Caco-2 (cell line): ENCODE results near the gene PKMYT1. TPM values are rescaled to one million over a fixed set of nuclear protein-coding genes. Genes with fewer than 3 reads are reported as not detected.
A peak's percentile ranks its signal among the peaks of the same experiment; 100 is the strongest.

Experiments
- BruUV-seq: library from RNA; stranded (reverse); fragments of 400-500 nt; replicated peaks from 2 replicates; lab custom pipeline; 2021; lab: Mats Ljungman, UMichigan
- CTCF ChIA-PET: fragments of 300-600 bp; sonication (Branson Sonifier 250); formaldehyde crosslinking; loops from one replicate; lab custom pipeline; 2022; ENCODE audit warnings: antibody characterized with exemption; lab: Charles Lee
- POLR2A ChIA-PET: fragments of 300-600 bp; sonication (Branson Sonifier 250); formaldehyde crosslinking; loops from one replicate; lab custom pipeline; 2022; ENCODE audit warnings: antibody characterized with exemption; lab: Charles Lee
- DNase-seq, 2 experiments: peaks; one replicate each; pipeline versions ENCODE4 v3.0.0 to v3.0.0-alpha.2; 2020 to 2022
- H3K27me3 ChIP-seq: replicated peaks from 2 replicates; pipeline ENCODE4 v1.6.0; 2011; ENCODE audit warnings: low read length; ENCODE audit not compliant: control insufficient read depth, insufficient read depth
- H3K36me3 ChIP-seq: 2 replicates; pipeline ENCODE4 v1.5.1; 2011; ENCODE audit warnings: low read length; ENCODE audit not compliant: control insufficient read depth, insufficient read depth
- H3K4me1 ChIP-seq: fragments of 250-450 bp; sonication (Bioruptor Pico); 2 replicates; pipeline ENCODE4 v1.5.1; 2020; ENCODE audit warnings: mild to moderate bottlenecking
- H3K4me3 ChIP-seq: 2 replicates; pipeline ENCODE4 v1.5.1; 2011; ENCODE audit warnings: low read depth, mild to moderate bottlenecking, control low read depth, low read length
- H3K9me3 ChIP-seq: fragments of 250-450 bp; sonication (Bioruptor Pico); 2 replicates; pipeline ENCODE4 v1.5.1; 2020; ENCODE audit warnings: mild to moderate bottlenecking, moderate library complexity
- H3K27ac Mint-ChIP-seq: one replicate; pipeline ENCODE4 v1.8.0; 2022; ENCODE audit warnings: mixed read lengths; ENCODE audit not compliant: unreplicated experiment
- H3K27me3 Mint-ChIP-seq: one replicate; pipeline ENCODE4 v1.8.0; 2022; ENCODE audit warnings: mixed read lengths; ENCODE audit not compliant: insufficient read depth, unreplicated experiment
- H3K36me3 Mint-ChIP-seq: one replicate; pipeline ENCODE4 v1.8.0; 2022; ENCODE audit warnings: mild to moderate bottlenecking, mixed read lengths; ENCODE audit not compliant: insufficient read depth, unreplicated experiment
- H3K4me1 Mint-ChIP-seq: one replicate; pipeline ENCODE4 v1.8.0; 2022; ENCODE audit warnings: low read depth, mixed read lengths; ENCODE audit not compliant: unreplicated experiment
- H3K4me3 Mint-ChIP-seq: one replicate; pipeline ENCODE4 v1.8.0; 2022; ENCODE audit warnings: mild to moderate bottlenecking, moderate library complexity, mixed read lengths; ENCODE audit not compliant: unreplicated experiment
- H3K9me3 Mint-ChIP-seq: one replicate; pipeline ENCODE4 v1.8.0; 2022; ENCODE audit warnings: mixed read lengths; ENCODE audit not compliant: unreplicated experiment
- intact Hi-C: fragments of 100-400 bp; cut with micrococcal nuclease; formaldehyde crosslinking; loops from one replicate; pipeline ENCODE4 v1.10.0; 2022; ENCODE audit not compliant: unreplicated experiment
- total RNA-seq: library from RNA; stranded (reverse); gene quantifications from 2 replicates; pipeline ENCODE4 v1.2.3, GENCODE V29; 2022
- TF ChIP-seq, protein P1 (sequence below), 2 experiments: fragments of 200-600 bp in 1 of 2; IDR thresholded peaks; 1 replicate in 1 of 2; 2 replicates in 1 of 2; pipeline versions ENCODE4 v1.5.1 to v1.8.0; 2011 to 2022; ENCODE audit warnings: antibody characterized with exemption in 1 of 2, control low read depth in 1 of 2, inconsistent platforms in 1 of 2, low read depth in 1 of 2, low read length in 1 of 2, mild to moderate bottlenecking in 1 of 2, moderate library complexity in 1 of 2; ENCODE audit not compliant: insufficient read depth in 1 of 2, severe bottlenecking in 1 of 2, unreplicated experiment in 1 of 2

Gene PKMYT1
- total RNA-seq, 1 experiment from 2014 or later = 73.7 TPM

GRCh38 chr16:3020604-3021448 lies 40.6 kb upstream of the PKMYT1 start:
- H3K9me3 Mint-ChIP-seq = no peaks in the 10 kb centered on the region
- Histone ChIP-seq H3K36me3 (peaks cover 2% of the 10 kb centered on the region; the same call in 1 of the 2 replicates), H3K9me3 (no peaks in the 10 kb centered on the region), H3K4me3 (peak overlapping the region; percentile 52), H3K4me1 (peaks cover 41% of the 10 kb centered on the region), H3K27me3 (no peaks in the 10 kb centered on the region)
- H3K27me3 Mint-ChIP-seq = no peaks in the 10 kb centered on the region
- POLR2A ChIA-PET = interaction anchor here (0.6 to 5.8 kb wide), 7 partner anchors 11 to 115 kb away, joined by 3 to 83 read pairs (median 6); partner anchors contain the start of gene ZNF213
- H3K4me1 Mint-ChIP-seq = peaks cover 17% of the 10 kb centered on the region
- peak overlapping the region; percentile 72 for H3K4me3 Mint-ChIP-seq
- BruUV-seq = no TSS peak
- intact Hi-C loops = loop anchor here (1.0 kb wide), 2 partner anchors 11 to 17 kb away; no protein-coding TSS in a partner anchor
- peaks cover 59% of the 10 kb centered on the region for H3K36me3 Mint-ChIP-seq
- TF ChIP-seq, protein P1, sequence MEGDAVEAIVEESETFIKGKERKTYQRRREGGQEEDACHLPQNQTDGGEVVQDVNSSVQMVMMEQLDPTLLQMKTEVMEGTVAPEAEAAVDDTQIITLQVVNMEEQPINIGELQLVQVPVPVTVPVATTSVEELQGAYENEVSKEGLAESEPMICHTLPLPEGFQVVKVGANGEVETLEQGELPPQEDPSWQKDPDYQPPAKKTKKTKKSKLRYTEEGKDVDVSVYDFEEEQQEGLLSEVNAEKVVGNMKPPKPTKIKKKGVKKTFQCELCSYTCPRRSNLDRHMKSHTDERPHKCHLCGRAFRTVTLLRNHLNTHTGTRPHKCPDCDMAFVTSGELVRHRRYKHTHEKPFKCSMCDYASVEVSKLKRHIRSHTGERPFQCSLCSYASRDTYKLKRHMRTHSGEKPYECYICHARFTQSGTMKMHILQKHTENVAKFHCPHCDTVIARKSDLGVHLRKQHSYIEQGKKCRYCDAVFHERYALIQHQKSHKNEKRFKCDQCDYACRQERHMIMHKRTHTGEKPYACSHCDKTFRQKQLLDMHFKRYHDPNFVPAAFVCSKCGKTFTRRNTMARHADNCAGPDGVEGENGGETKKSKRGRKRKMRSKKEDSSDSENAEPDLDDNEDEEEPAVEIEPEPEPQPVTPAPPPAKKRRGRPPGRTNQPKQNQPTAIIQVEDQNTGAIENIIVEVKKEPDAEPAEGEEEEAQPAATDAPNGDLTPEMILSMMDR (IDR thresholded peaks at IDR 0.05; ENCODE audit: insufficient read depth in 1 of 2, low read depth in 1 of 2, low read length in 1 of 2, severe bottlenecking in 1 of 2, unreplicated experiment in 1 of 2) = no peak
- CTCF ChIA-PET = interaction anchor here (0.5 to 6.9 kb wide), 11 partner anchors 7 to 138 kb away, joined by 3 to 113 read pairs (median 4); partner anchors contain the start of gene BICDL2
- peak; percentile 83 to 89 for DNase-seq
- H3K27ac Mint-ChIP-seq = peak overlapping the region; percentile 89

DNA sequence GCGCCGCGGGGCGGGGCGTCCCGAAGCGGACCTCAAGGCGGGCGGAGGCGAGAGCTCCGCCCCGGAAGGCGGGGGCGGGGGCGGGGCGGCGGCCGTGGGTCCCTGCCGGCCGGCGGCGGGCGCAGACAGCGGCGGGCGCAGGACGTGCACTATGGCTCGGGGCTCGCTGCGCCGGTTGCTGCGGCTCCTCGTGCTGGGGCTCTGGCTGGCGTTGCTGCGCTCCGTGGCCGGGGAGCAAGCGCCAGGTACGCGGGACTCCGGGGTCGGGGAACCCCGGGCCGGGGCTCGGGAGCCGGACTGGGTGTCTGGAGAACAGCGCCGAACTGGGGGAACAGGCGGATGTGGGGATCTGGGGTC lies 40.0 kb upstream of the PKMYT1 start, which contains the start of gene TNFRSF12A:
Gene TNFRSF12A (plus strand): TSS at position 122 of the 357 bp plus-strand sequence. CDS start 30 bp downstream, at position 152.
- H3K9me3 Mint-ChIP-seq = no peaks in the 10 kb centered on the region
- H3K27me3 Mint-ChIP-seq = no peaks in the 10 kb centered on the region
- Histone ChIP-seq H3K4me1 (peaks cover 43% of the 10 kb centered on the region), H3K27me3 (no peaks in the 10 kb centered on the region), H3K9me3 (no peaks in the 10 kb centered on the region), H3K36me3 (0 out of 2 replicates have a peak, but pooled peaks cover 2% of the 10 kb centered on the region), H3K4me3 (peak within 1 kb of the TSS; percentile 52)
- peak within 1 kb of the TSS; percentile 89 for H3K27ac Mint-ChIP-seq
- H3K36me3 Mint-ChIP-seq = peaks cover 53% of the 10 kb centered on the region
- intact Hi-C loops = loop anchor here (1.0 kb wide), 1 partner anchor 10 kb away; no protein-coding TSS in a partner anchor
- H3K4me3 Mint-ChIP-seq = peak within 1 kb of the TSS; percentile 72
- CTCF ChIA-PET = interaction anchor here (0.5 to 6.9 kb wide), 11 partner anchors 8 to 161 kb away, joined by 3 to 113 read pairs (median 4); partner anchors contain the start of gene BICDL2
- no TSS peak for BruUV-seq
- H3K4me1 Mint-ChIP-seq = peaks cover 17% of the 10 kb centered on the region
- POLR2A ChIA-PET = interaction anchor here (0.6 to 5.8 kb wide), 8 partner anchors 10 to 115 kb away, joined by 3 to 83 read pairs (median 5); partner anchors contain the start of gene ZNF213
- peak; percentile 79 to 83 for DNase-seq
- TF ChIP-seq, protein P1 (IDR thresholded peaks at IDR 0.05; ENCODE audit: insufficient read depth in 1 of 2, low read depth in 1 of 2, low read length in 1 of 2, severe bottlenecking in 1 of 2, unreplicated experiment in 1 of 2) = no peak
